DOHH2 (cell line): ENCODE data around the gene ADGRG6.

Experiments
- CTCF ChIP-seq: fragments of 200-600 bp; sonication (generic); IDR thresholded peaks from one replicate; pipeline ENCODE4 v1.5.1; 2014; ENCODE audit warnings: antibody characterized with exemption, mild to moderate bottlenecking, low read depth, low read length; ENCODE audit not compliant: poor library complexity, severe bottlenecking
- EZH2phosphoT487 ChIP-seq: fragments of 200-600 bp; sonication (generic); IDR thresholded peaks from 2 replicates; pipeline ENCODE4 v1.6.1; 2017; ENCODE audit warnings: borderline replicate concordance, mild to moderate bottlenecking, antibody characterized with exemption, low read length, moderate library complexity, mixed read lengths

DNA sequence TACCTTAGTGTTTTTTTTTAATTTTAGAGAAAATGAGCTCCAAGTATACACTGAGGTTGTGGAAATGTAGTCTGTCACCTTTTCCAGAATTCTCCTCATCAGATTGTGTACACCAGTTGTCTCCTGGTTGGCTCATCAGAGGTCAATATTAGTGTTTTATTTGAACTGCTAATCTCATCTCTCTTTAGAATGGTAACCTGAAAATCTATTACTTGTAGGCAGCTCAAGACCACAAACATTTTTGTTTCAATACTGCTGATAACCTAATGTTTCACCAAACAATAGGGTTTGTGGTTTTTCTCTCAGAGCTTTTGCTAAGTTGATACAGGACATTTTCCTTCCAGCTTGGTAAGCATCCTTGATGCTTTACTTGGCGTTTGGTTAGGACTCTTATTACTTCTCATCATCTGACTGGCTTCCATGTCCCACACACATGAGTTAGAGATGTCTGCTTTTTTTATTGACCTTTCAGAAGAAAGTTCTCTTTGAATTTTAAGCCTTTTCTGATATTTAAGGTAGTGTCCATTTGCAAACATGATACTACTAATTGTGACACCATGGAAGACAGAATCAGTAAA, 15.1 kb downstream of the ADGRG6 start:
- TF ChIP-seq CTCF (no peak), EZH2phosphoT487 (no peak)
